ENCODE results near the gene PRKAB2. TPM values are rescaled to one million over a fixed set of nuclear protein-coding genes. Genes with fewer than 3 reads are reported as not detected.

The PRKAB2 gene
- total and polyA plus RNA-seq, 9 donors, result 7.8 to 19.6 (median 13.4) TPM

DNA sequence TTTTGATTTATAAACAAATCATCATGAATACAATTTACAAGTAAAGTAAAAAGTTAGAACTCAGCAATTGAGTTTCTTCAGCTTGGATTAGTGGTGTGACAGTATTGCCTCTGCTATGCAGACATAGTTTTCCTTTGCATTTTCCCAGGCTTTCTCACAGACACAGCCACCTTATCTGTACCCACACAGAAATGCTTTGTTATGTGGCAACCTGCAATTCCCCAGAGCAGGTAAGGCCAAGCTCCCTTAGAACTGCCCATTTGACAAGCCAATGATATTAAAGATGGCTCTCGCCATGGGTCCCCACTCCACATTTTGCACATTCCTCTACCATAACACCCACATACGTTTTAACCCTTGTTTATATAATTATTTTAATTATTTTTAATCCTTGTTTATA lies 38.7 kb upstream of the PRKAB2 start:
- 74 to 84% (median 81%) methylated on average over 2 of the region's 2 CpGs for WGBS, 3 donors
- intact Hi-C loops (cut with DNase I), result no loop called here

DNA sequence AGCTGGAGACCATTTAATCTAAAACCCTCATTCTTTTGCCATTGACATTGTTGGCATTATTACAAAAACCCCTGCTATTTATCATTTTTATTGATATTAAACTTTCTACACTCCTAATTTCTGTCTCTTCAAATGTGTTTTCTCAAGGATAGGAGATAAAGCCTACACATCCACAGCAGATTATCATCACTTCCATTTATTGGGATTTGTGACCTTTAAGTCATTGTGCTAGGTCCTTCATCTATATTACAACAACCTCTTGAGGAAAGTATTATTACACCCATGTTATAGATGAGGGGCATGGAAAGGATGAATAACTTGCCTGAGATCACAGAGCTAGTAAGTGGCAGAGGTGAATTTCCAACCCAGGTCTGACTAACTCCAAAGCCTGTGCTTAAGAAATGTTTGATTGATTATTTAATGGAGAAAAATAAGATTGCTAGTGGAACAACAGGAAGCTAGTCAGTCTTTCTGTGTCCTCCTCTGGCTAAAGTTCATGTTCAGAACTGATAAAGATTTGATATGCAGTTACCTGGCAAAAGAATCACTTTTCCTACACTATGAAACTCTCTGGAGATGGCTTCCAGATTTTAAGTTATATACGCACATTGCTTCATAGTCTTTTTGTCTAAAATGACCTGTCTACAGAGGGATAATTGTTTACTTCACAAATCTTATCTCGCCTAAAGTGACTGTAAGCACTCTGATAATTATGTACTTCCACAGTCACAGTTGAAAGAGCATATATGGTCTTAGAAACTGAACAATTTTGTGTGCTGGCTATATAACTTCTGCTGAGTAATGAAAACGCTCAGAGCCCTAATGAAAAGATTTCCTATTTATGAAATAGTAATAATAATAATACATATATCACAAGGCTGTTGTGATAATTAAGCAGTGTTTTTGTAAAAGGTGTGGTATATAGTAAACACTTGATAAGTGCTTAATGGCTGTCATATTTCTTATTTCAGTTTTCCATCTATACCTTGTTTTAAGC lies 37.9 kb upstream of the PRKAB2 start:
- WGBS, 3 donors, result 91 to 96% (median 92%) methylated on average over 3 of the region's 3 CpGs
- Histone ChIP-seq H3K27ac (no peak overlapping the region), H3K4me3 (no peak overlapping the region), H3K27me3 (no peaks in the 10 kb centered on the region), H3K36me3 (no peaks in the 10 kb centered on the region), H3K4me1 (ENCODE audit: insufficient read depth) (no peaks in the 10 kb centered on the region), H3K9me3 (no peaks in the 10 kb centered on the region)
- intact Hi-C loops (cut with DNase I), result no loop called here
- no peak for DNase-seq
- TF ChIP-seq POLR2A (IDR thresholded peaks at IDR 0.05) (no peak), EP300 (IDR thresholded peaks at IDR 0.05) (no peak)
- TF ChIP-seq, protein P1, sequence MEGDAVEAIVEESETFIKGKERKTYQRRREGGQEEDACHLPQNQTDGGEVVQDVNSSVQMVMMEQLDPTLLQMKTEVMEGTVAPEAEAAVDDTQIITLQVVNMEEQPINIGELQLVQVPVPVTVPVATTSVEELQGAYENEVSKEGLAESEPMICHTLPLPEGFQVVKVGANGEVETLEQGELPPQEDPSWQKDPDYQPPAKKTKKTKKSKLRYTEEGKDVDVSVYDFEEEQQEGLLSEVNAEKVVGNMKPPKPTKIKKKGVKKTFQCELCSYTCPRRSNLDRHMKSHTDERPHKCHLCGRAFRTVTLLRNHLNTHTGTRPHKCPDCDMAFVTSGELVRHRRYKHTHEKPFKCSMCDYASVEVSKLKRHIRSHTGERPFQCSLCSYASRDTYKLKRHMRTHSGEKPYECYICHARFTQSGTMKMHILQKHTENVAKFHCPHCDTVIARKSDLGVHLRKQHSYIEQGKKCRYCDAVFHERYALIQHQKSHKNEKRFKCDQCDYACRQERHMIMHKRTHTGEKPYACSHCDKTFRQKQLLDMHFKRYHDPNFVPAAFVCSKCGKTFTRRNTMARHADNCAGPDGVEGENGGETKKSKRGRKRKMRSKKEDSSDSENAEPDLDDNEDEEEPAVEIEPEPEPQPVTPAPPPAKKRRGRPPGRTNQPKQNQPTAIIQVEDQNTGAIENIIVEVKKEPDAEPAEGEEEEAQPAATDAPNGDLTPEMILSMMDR (IDR thresholded peaks at IDR 0.05), result no peak

More for the DNA sequence above, 38.7 kb upstream of the PRKAB2 start:
- H3K27me3 ChIP-seq, result no peaks in the 10 kb centered on the region
- H3K9me3 ChIP-seq, result no peaks in the 10 kb centered on the region
- H3K36me3 ChIP-seq, result no peaks in the 10 kb centered on the region
- no peaks in the 10 kb centered on the region for H3K4me1 ChIP-seq (ENCODE audit: insufficient read depth)
- no peak overlapping the region for H3K4me3 ChIP-seq
- TF ChIP-seq, protein P1 (IDR thresholded peaks at IDR 0.05), result no peak
- TF ChIP-seq EP300 (IDR thresholded peaks at IDR 0.05) (no peak), POLR2A (IDR thresholded peaks at IDR 0.05) (no peak)
- no peak overlapping the region for H3K27ac ChIP-seq
- no peak for DNase-seq

DNA sequence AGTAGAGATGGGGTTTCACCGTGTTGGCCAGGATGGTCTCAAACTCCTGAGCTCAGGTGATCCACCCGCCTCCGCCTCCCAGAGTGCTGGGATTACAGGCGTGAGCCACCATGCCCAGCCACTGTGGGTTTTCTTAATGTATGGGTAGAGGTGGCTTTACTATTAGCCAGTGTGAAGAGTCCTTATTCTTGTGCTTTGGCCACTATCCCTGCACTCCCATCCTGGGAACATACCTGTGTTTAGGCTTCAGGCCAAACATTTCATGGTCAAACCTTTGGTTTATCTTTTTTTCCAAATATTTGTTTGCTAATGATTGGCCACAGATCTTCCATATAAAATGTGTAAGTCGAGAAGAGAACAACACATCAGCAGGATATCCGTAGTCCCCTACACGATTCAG lies 36.3 kb upstream of the PRKAB2 start:
- intact Hi-C loops (cut with DNase I), result no loop called here
- H3K36me3 ChIP-seq, result no peaks in the 10 kb centered on the region
- 89 to 96% (median 96%) methylated on average over 7 of the region's 7 CpGs for WGBS, 3 donors
- no peak for TF ChIP-seq POLR2A (IDR thresholded peaks at IDR 0.05)
- TF ChIP-seq EP300 (IDR thresholded peaks at IDR 0.05), result no peak
- TF ChIP-seq, protein P1 (IDR thresholded peaks at IDR 0.05), result no peak
- no peaks in the 10 kb centered on the region for H3K27me3 ChIP-seq
- no peaks in the 10 kb centered on the region for H3K4me1 ChIP-seq (ENCODE audit: insufficient read depth)
- no peak overlapping the region for H3K27ac ChIP-seq
- no peak for DNase-seq
- H3K9me3 ChIP-seq, result no peaks in the 10 kb centered on the region
- H3K4me3 ChIP-seq, result no peak overlapping the region

DNA sequence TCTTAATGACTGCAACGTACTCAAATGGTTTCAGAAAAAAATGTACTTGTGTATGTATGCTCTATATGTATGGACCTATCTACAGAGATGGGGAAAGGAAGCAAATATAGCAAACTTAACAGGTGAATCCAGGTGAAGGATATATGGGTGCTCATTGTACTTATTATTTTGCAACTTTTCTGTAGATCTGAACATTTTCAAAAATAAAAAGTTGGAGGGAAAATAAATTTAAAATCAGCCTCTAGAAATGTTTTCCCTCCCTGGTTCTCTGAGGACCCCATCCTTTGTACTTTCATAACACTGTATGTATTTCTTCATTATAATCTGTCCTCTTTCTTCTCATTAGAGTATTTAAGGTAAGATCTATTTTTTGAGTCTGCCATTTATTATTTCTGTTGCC lies 34.9 kb upstream of the PRKAB2 start:
- no peaks in the 10 kb centered on the region for H3K36me3 ChIP-seq
- intact Hi-C loops (cut with DNase I), result no loop called here
- no peak for TF ChIP-seq EP300 (IDR thresholded peaks at IDR 0.05)
- no peak for TF ChIP-seq POLR2A (IDR thresholded peaks at IDR 0.05)
- TF ChIP-seq, protein P1 (IDR thresholded peaks at IDR 0.05), result no peak
- no peaks in the 10 kb centered on the region for H3K27me3 ChIP-seq
- no peak overlapping the region for H3K27ac ChIP-seq
- H3K4me3 ChIP-seq, result no peak overlapping the region
- H3K9me3 ChIP-seq, result no peaks in the 10 kb centered on the region
- 86 to 89% (median 88%) methylated on average over 1 of the region's 1 CpG for WGBS, 3 donors
- DNase-seq, result no peak
- no peaks in the 10 kb centered on the region for H3K4me1 ChIP-seq (ENCODE audit: insufficient read depth)
